Measurements from ENCODE around the gene KCNJ14.

GRCh38 chr19:48454150-48454730 is 1.1 kb upstream of the KCNJ14 start:
- TF ChIP-seq, protein P1, sequence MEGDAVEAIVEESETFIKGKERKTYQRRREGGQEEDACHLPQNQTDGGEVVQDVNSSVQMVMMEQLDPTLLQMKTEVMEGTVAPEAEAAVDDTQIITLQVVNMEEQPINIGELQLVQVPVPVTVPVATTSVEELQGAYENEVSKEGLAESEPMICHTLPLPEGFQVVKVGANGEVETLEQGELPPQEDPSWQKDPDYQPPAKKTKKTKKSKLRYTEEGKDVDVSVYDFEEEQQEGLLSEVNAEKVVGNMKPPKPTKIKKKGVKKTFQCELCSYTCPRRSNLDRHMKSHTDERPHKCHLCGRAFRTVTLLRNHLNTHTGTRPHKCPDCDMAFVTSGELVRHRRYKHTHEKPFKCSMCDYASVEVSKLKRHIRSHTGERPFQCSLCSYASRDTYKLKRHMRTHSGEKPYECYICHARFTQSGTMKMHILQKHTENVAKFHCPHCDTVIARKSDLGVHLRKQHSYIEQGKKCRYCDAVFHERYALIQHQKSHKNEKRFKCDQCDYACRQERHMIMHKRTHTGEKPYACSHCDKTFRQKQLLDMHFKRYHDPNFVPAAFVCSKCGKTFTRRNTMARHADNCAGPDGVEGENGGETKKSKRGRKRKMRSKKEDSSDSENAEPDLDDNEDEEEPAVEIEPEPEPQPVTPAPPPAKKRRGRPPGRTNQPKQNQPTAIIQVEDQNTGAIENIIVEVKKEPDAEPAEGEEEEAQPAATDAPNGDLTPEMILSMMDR (conservative IDR thresholded peaks at IDR 0.05; ENCODE audit: low read depth in 2 of 2): no peak
- no peak for TF ChIP-seq POLR2AphosphoS5 (IDR thresholded peaks at IDR 0.05; ENCODE audit: low read depth)
- no peak for TF ChIP-seq EZH2phosphoT487 (IDR thresholded peaks at IDR 0.05; ENCODE audit: unreplicated experiment)

Data from GM23338 (cell line).